ENCODE data around the gene CEP83.

CEP83 gene

GRCh38 chr12:94305130-94305957 lies 154.3 kb downstream of the CEP83 start:
- peak in 1 of 2 donors; percentile 12 for DNase-seq (ENCODE audit: low read depth in 2 of 2)

- no peak for DNase-seq (ENCODE audit: low read depth in 2 of 2)
Measured at GRCh38 chr12:94304566-94305061, 155.1 kb downstream of the CEP83 start.

DNA sequence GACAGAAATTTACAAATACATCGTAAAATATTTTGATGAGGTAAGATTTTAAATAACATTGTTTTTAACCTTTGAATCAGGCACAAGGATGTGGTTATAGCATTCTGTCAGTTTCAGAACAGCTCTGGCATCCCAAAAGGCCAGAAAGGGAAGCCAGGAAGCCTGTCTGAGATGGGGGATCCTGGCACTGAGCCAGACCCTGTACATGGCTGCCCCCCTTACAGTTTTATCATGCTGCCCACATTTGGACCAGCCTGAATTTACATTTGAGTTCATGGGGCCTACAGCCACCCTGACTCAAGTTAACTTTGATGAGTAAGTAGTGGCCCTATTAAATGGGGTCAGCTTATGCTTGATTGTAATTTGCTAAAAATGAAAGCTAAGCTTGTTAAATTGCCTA lies 155.7 kb downstream of the CEP83 start:
- no peak for DNase-seq (ENCODE audit: low read depth in 2 of 2)

DNA sequence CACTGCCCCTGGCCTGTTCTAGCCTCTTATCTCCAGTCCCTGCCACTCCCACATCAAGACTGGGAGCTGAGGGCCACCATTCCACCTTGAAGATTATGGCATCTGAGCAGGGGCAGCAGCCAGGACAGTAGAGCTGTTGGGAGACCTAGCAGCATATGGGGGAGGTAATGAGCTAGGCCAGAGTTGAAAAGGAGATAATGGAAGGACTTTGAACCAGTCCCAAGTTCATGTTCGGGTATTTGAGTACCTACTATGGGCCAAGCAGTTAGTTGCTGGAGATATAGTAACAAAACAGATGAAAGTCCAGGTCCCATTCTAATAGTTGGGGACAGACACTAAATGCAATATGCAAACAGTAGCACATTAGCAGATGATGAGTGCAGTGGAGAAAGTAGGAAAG lies 159.8 kb downstream of the CEP83 start:
- DNase-seq (ENCODE audit: low read depth in 2 of 2): no peak

- no peak for DNase-seq (ENCODE audit: low read depth in 2 of 2)
Measured at GRCh38 chr12:94297876-94298505, 161.7 kb downstream of the CEP83 start.

- no peak for DNase-seq (ENCODE audit: low read depth in 2 of 2)
Measured at GRCh38 chr12:94297096-94297699, 162.5 kb downstream of the CEP83 start.

DNA sequence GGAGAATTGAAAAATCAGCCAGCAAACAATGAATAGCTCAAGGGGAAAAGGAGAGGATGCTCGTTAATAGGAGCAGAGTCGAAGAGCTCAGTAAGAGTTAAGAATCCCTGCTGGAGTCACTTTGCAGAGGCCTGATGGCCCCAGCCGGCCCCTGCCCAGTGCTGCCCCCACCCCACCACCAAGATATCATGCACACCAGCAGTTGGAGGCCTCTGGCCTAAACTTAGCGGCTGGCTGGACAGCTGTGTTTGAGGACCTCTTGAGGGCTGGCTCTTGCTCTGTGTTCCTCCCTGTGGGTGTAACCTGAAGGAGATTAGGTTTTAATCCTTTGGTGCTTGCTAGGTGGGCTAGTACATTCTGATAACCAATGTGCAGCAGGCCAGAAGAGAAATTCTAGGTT lies 169.3 kb downstream of the CEP83 start:
- no peak for DNase-seq (ENCODE audit: low read depth in 2 of 2)

DNA sequence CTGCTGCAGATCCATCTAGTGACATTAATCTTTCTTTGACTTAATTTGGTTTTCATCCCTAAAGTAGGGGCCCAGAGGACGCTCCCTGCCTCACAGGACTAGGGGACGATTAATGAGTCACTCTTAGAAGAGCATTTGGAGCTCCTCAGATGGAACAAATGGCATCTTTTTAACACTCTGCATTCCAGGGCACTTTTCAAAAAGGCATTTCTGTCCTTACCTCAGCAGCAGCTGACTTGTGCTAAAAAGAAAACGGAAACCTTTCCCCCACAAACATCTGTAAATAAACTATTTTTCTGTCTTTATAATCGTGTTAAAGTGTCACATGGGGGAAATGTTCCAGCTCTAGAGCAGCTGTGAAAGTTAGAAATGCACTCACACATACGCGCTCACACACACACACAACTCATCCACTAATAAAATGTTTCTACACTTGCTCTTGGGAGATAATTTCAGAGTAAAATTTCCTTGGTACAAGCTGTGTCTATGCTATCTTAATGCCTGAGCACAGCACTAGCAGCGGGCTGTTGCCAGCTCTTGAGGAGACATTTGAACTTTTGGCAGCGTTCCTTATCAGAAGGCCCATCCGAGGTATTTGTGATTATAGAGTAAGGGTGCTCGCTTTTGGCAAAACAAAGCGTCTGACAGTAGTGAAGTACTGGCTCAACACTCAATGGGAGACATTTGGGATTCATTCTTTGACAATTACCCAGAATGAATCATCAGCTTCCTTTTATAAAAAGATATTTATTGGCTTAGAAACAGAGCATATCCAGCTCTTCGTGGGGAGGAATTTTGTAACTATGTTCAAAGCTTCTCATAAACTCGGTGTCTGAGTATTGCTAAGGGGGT lies 170.0 kb downstream of the CEP83 start:
- DNase-seq (ENCODE audit: low read depth in 2 of 2): no peak

GRCh38 chr12:94287245-94287628 lies 172.4 kb downstream of the CEP83 start:
- DNase-seq (ENCODE audit: low read depth in 2 of 2): no peak

GRCh38 chr12:94286583-94287244 lies 173.0 kb downstream of the CEP83 start:
- no peak for DNase-seq (ENCODE audit: low read depth in 2 of 2)

DNA sequence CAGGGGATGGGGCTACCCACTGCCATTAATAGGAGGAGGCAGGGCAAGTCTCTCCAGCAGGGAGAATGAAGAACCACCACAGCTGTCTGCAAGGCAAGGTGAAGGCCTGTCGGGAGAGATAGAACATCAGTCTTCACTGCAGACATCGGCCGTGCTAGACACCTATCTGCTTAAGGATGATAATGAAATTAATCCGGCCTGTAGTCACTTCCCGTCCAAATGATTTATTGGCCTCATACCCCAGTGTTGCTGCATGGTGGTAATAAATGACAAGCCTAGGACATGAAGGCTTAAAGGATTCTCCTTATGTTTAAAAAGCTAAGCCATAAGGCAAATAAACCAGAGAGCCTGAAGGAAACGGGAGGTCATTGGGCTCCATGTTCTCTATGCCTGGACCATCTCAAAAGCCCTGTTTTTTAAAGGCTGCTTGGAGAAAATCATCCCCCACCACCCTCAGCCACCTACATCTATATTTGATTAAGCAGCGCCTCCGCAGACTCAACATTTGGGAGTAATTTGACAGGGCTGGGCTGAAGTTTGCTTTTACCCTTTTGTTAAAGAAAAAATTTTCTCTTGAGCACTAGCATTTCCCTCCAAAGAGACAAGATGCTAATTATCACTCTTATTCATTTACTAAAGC lies 173.6 kb downstream of the CEP83 start:
- DNase-seq (ENCODE audit: low read depth in 2 of 2): no peak

DNA sequence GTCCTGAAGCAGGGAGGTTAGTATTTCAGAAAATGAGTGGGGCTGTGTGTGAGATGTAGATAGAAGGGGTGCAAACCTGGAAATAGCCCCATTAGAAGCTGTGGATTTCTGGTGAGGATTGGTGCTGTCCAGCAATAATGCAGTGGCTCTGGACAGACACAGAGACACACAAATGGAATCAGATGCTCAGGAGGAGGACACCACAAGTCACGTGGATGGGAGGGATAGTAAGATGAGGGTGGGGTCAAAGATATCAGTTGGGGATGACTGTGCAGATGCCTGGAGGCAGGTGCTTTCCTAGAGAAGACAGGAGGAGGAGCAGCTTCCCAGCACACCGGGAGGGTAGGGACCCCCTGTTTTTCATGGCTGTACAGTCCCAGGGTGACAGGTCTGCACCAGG lies 174.8 kb downstream of the CEP83 start:
- DNase-seq (ENCODE audit: low read depth in 2 of 2): no peak

DNA sequence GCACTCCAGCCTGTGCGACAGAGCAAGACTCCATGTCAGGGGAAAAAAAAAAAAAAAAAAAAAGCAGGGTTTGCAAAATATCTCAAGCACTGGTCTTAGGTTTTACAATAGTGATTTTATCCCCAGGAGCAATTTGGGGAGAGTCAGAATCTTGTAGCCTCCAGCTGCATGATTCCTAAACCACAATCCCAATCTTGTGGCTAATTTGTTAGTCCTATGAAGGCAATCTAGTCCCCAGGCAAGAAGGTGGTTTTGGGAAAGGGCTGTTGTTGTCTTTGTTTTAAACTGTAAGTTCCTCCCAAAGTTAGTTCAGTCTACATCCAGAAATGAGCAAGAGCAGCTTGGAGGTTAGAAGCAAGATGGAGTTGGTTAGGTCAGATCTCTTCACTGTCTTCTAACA lies 175.6 kb downstream of the CEP83 start:
- no peak for DNase-seq (ENCODE audit: low read depth in 2 of 2)

- peak in 1 of 2 donors; percentile 18 for DNase-seq (ENCODE audit: low read depth in 2 of 2)
Measured at GRCh38 chr12:94282675-94283074, 177.0 kb downstream of the CEP83 start.

DNA sequence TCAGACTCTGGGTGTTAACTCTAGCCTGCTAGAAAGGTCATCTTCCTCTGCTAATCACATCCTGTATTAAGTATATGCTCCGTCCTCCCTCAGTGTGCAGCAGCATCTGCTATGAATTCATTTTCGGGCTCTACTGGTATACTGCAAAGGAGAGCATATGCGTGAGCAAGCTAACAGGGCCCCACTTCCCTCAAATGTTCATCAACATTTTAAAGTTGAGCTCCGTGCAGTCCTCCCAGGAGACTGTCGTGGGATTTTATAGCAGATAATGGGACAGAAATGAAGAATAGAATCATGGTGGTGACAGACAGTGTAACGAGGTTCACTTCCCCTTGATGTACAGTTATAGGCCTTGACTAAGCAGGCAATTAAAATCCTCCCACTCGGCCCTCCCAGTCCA lies 179.6 kb downstream of the CEP83 start:
- no peak for DNase-seq (ENCODE audit: low read depth in 2 of 2)

GRCh38 chr12:94277426-94278000 lies 182.2 kb downstream of the CEP83 start:
- DNase-seq (ENCODE audit: low read depth in 2 of 2): no peak

DNA sequence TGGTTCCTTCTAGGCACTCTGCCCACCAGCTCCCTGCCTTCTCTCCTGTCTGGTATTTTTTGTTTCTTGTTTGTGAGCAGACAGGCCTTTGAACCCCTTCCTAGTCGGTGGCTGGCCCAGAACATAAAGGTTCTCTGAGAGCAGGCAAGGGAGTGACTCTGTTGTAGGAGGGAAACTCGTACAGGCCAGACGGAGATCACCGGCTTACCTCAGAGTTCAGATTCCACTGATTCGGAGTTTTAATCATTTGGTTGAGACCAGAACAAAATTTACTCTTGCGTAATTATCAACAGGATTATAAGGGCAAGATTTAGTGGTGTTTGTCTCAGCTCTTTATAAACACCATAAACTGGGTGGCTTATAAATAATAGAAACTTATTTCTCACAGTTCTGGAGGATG lies 182.9 kb downstream of the CEP83 start:
- no peak for DNase-seq (ENCODE audit: low read depth in 2 of 2)

DNA sequence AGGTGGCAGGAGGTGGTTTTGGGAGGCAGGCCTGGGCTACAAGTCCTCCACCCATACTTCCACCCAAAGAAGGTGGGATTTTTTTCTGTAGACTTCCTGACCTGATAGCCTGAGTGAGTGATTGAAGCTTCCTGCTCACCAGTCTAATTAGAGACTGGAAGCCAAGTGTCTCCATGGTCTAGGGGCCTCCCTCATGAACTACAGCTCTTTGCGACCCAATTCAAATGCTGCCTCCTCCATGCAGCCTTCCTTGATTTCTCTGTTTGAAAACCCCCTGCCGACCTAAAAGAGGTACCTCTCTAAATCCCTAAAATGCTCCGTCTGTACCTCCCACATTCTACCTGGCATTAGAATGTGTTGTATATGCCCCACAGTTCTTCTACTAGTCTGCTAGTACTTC lies 186.4 kb downstream of the CEP83 start:
- DNase-seq (ENCODE audit: low read depth in 2 of 2): no peak

DNA sequence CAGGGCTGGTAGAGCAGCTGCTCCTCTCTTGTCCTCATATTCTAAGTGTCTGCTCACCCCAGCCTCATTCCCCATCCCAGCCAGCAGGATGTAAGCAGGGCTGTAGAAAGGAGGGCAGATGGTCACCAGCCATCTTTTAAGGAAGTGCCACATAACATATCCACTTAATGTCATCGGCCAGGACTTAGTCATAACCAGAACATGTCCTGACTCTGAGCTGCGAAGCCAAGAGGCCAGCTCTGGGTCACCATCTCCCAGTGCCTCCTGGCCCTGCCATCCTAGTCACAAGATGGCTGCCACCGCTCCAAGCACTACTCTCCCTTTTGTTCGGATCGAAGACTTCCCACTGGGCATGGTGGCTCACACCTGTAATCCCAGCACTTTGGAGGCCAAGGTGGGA lies 187.4 kb downstream of the CEP83 start:
- DNase-seq (ENCODE audit: low read depth in 2 of 2): no peak

GRCh38 chr12:94271351-94271750 lies 188.3 kb downstream of the CEP83 start:
- no peak for DNase-seq (ENCODE audit: low read depth in 2 of 2)

All from stimulated activated CD8-positive, alpha-beta memory T cell treated with anti-CD3 and anti-CD28 coated beads, Interleukin-7, amount 100 ng/mL, for 4 hours (primary cell).